Measurements from ENCODE around the gene NIP7. TPM values are rescaled to one million over a fixed set of nuclear protein-coding genes. Genes with fewer than 3 reads are reported as not detected.

The NIP7 gene
- total RNA-seq, 1 experiment from 2014 or later = 35.3 TPM

DNA sequence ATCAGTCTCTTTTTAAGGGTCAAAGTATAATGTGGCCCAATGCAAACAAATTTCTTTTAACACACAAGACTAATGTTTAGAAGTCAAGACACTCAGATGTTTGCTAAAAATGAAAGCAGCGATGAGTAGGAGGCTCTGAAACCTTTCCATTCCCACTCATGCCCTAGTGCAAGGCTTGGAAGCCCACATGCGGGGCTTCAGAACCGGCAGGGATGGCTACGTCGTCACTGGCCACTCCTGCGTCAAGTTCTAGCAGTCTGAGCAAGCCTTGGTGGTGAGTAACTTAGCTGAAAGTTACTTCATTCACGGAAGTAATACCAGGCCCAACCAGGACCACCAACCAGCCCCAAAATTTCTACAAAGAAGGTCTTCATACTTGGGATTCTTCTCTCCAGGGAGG lies 26.9 kb downstream of the NIP7 start:
- TF ChIP-seq, protein P1, sequence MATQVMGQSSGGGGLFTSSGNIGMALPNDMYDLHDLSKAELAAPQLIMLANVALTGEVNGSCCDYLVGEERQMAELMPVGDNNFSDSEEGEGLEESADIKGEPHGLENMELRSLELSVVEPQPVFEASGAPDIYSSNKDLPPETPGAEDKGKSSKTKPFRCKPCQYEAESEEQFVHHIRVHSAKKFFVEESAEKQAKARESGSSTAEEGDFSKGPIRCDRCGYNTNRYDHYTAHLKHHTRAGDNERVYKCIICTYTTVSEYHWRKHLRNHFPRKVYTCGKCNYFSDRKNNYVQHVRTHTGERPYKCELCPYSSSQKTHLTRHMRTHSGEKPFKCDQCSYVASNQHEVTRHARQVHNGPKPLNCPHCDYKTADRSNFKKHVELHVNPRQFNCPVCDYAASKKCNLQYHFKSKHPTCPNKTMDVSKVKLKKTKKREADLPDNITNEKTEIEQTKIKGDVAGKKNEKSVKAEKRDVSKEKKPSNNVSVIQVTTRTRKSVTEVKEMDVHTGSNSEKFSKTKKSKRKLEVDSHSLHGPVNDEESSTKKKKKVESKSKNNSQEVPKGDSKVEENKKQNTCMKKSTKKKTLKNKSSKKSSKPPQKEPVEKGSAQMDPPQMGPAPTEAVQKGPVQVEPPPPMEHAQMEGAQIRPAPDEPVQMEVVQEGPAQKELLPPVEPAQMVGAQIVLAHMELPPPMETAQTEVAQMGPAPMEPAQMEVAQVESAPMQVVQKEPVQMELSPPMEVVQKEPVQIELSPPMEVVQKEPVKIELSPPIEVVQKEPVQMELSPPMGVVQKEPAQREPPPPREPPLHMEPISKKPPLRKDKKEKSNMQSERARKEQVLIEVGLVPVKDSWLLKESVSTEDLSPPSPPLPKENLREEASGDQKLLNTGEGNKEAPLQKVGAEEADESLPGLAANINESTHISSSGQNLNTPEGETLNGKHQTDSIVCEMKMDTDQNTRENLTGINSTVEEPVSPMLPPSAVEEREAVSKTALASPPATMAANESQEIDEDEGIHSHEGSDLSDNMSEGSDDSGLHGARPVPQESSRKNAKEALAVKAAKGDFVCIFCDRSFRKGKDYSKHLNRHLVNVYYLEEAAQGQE (IDR thresholded peaks at IDR 0.05; ENCODE audit: insufficient read depth in 1 of 2, low read depth in 2 of 2, low read length in 1 of 2) = no peak
- TF ChIP-seq, protein P2, sequence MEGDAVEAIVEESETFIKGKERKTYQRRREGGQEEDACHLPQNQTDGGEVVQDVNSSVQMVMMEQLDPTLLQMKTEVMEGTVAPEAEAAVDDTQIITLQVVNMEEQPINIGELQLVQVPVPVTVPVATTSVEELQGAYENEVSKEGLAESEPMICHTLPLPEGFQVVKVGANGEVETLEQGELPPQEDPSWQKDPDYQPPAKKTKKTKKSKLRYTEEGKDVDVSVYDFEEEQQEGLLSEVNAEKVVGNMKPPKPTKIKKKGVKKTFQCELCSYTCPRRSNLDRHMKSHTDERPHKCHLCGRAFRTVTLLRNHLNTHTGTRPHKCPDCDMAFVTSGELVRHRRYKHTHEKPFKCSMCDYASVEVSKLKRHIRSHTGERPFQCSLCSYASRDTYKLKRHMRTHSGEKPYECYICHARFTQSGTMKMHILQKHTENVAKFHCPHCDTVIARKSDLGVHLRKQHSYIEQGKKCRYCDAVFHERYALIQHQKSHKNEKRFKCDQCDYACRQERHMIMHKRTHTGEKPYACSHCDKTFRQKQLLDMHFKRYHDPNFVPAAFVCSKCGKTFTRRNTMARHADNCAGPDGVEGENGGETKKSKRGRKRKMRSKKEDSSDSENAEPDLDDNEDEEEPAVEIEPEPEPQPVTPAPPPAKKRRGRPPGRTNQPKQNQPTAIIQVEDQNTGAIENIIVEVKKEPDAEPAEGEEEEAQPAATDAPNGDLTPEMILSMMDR (IDR thresholded peaks at IDR 0.05) = no peak
- no peak for TF ChIP-seq TCF7L2 (IDR thresholded peaks at IDR 0.05; ENCODE audit: low read depth, low read length)
- TF ChIP-seq POLR2AphosphoS5 (IDR thresholded peaks at IDR 0.05; ENCODE audit: low read depth, low read length) = no peak
- no peak for TF ChIP-seq SIN3A (IDR thresholded peaks at IDR 0.05; ENCODE audit: borderline replicate concordance, insufficient read depth, low read depth, low read length)
- Histone ChIP-seq H3K9me3 (ENCODE audit: control insufficient read depth, insufficient read depth, low read depth, low read length) (no peaks in the 10 kb centered on the region), H3K27me3 (ENCODE audit: control insufficient read depth, insufficient read depth, low read length) (no peaks in the 10 kb centered on the region), H3K27ac (ENCODE audit: low read length) (no peak overlapping the region), H3K4me1 (ENCODE audit: control insufficient read depth, insufficient read depth, low read length) (no peaks in the 10 kb centered on the region), H3K36me3 (ENCODE audit: control insufficient read depth, insufficient read depth, low read length) (peaks cover 7% of the 10 kb centered on the region), H3K4me3 (ENCODE audit: low read depth in 2 of 2, low read length in 2 of 2) (no peak overlapping the region)
- in situ Hi-C loops (cut with HindIII; ENCODE audit: low pct_unique_long_range_greater_than_20kb, low sequenced_read_pairs) (no loop called here), intact Hi-C loops (cut with micrococcal nuclease; ENCODE audit: unreplicated experiment) (no loop called here)
- no TSS peak for BruUV-seq (replicated peaks)
- ATAC-seq (no peak), DNase-seq (ENCODE audit: low read depth, low spot score) (no peak)
- ChIA-PET POLR2A (no interaction called here), CTCF (no interaction called here)

DNA sequence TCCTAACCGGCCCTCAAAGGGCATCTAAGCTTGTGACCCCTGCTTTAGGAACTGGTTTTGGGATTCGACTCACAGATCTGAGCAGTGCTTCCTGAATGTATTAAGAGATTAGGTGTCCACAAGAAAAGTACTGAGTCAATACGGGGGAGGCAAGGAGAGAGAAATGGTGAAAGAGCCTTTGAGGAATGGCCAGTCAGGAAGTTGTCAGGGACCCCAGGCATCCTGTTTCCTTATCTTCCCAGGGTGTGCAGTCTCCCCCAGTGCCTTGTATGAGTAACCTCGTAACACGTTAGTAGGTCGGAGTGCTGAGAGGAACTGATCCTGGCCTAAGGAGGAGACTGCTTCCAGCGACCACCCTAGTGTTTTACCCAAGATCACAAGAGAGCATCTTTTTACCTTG lies 28.4 kb downstream of the NIP7 start:
- H3K4me1 ChIP-seq (ENCODE audit: control insufficient read depth, insufficient read depth, low read length) = no peaks in the 10 kb centered on the region
- in situ Hi-C loops (cut with HindIII; ENCODE audit: low pct_unique_long_range_greater_than_20kb, low sequenced_read_pairs) = no loop called here
- TF ChIP-seq, protein P1 (IDR thresholded peaks at IDR 0.05; ENCODE audit: insufficient read depth in 1 of 2, low read depth in 2 of 2, low read length in 1 of 2) = no peak
- TF ChIP-seq POLR2AphosphoS5 (IDR thresholded peaks at IDR 0.05; ENCODE audit: low read depth, low read length) = no peak
- TF ChIP-seq, protein P2 (IDR thresholded peaks at IDR 0.05) = no peak
- H3K27me3 ChIP-seq (ENCODE audit: control insufficient read depth, insufficient read depth, low read length) = no peaks in the 10 kb centered on the region
- H3K4me3 ChIP-seq (ENCODE audit: low read depth in 2 of 2, low read length in 2 of 2) = no peak overlapping the region
- POLR2A ChIA-PET = no interaction called here
- no peak overlapping the region for H3K27ac ChIP-seq (ENCODE audit: low read length)
- CTCF ChIA-PET = no interaction called here
- H3K9me3 ChIP-seq (ENCODE audit: control insufficient read depth, insufficient read depth, low read depth, low read length) = no peaks in the 10 kb centered on the region
- no TSS peak for BruUV-seq (replicated peaks)
- ATAC-seq = no peak
- H3K36me3 ChIP-seq (ENCODE audit: control insufficient read depth, insufficient read depth, low read length) = peaks cover 9% of the 10 kb centered on the region
- DNase-seq (ENCODE audit: low read depth, low spot score) = no peak
- intact Hi-C loops (cut with micrococcal nuclease; ENCODE audit: unreplicated experiment) = no loop called here

All from Panc1 (cell line).